Midbrain (tissue), 1 donor: ENCODE data around the gene HDGFL3.
"Not testable (repeated sequence)": the region's sequence is repeated elsewhere in the genome, so short reads cannot be mapped to it uniquely, and the experiment has no call there.

Source experiments
- DNase-seq: peaks from one replicate; lab custom pipeline; 2025; lab: John Stamatoyannopoulos, UW

The HDGFL3 gene

GRCh38 chr15:83207660-83208366 lies at the start of gene HDGFL3:
Gene HDGFL3, minus strand, starts transcription at chr15:83207823. Its CDS starts 409 bp downstream, at chr15:83207414.
- peak; percentile 68 for DNase-seq

- no peak for DNase-seq
Observed at GRCh38 chr15:83250781-83251180, 43.2 kb upstream of the HDGFL3 start.

- no peak for DNase-seq
Observed at GRCh38 chr15:83249030-83249343, 41.4 kb upstream of the HDGFL3 start.

- DNase-seq, result peak; percentile 80
Observed at GRCh38 chr15:83248151-83249029, 40.8 kb upstream of the HDGFL3 start.

- DNase-seq, result no peak
Observed at GRCh38 chr15:83243634-83244033, 36.0 kb upstream of the HDGFL3 start.

GRCh38 chr15:83230242-83230641 lies 22.6 kb upstream of the HDGFL3 start:
- no peak for DNase-seq

- DNase-seq, result no peak
Observed at GRCh38 chr15:83225449-83225848, 17.8 kb upstream of the HDGFL3 start.

- not testable (repeated sequence) for DNase-seq
Observed at GRCh38 chr15:83221781-83222180, 14.2 kb upstream of the HDGFL3 start.

- DNase-seq, result no peak
Observed at GRCh38 chr15:83219026-83219425, 11.4 kb upstream of the HDGFL3 start.

GRCh38 chr15:83215306-83215705 lies 7.7 kb upstream of the HDGFL3 start:
- DNase-seq, result no peak

GRCh38 chr15:83210619-83211018 lies 3.0 kb upstream of the HDGFL3 start:
- no peak for DNase-seq

- DNase-seq, result no peak
Observed at GRCh38 chr15:83209333-83209732, 1.7 kb upstream of the HDGFL3 start.

GRCh38 chr15:83208367-83208661 lies 691 bp upstream of the HDGFL3 start:
- DNase-seq, result no peak

- no peak for DNase-seq
Observed at GRCh38 chr15:83207009-83207659, 489 bp downstream of the HDGFL3 start.

GRCh38 chr15:83206526-83207008 lies 1.1 kb downstream of the HDGFL3 start:
- no peak for DNase-seq

- DNase-seq, result no peak
Observed at GRCh38 chr15:83205725-83206324, 1.8 kb downstream of the HDGFL3 start.

- no peak for DNase-seq
Observed at GRCh38 chr15:83204697-83205096, 2.9 kb downstream of the HDGFL3 start.

- DNase-seq, result no peak
Observed at GRCh38 chr15:83203543-83203942, 4.1 kb downstream of the HDGFL3 start.

GRCh38 chr15:83200589-83200988 lies 7.0 kb downstream of the HDGFL3 start:
- no peak for DNase-seq

GRCh38 chr15:83200162-83200561 lies 7.5 kb downstream of the HDGFL3 start:
- no peak for DNase-seq

GRCh38 chr15:83199288-83199687 lies 8.3 kb downstream of the HDGFL3 start:
- DNase-seq, result no peak

- DNase-seq, result no peak
Observed at GRCh38 chr15:83198476-83198875, 9.1 kb downstream of the HDGFL3 start.
